Fibroblast of lung (primary cell): Measurements from ENCODE around the gene AGBL4. TPM values are rescaled to one million over a fixed set of nuclear protein-coding genes. Genes with fewer than 3 reads are reported as not detected.

Experiments used
- DNase-seq, 2 donors: peaks; one replicate each; pipeline versions ENCODE4 v3.0.0 to v3.0.0-alpha.2; 2010; ENCODE audit warnings: low read depth in 2 of 2
- H2AFZ ChIP-seq: 2 replicates; pipeline ENCODE4 v1.5.1; 2012; ENCODE audit warnings: low read length, control low read depth, inconsistent platforms
- H3K27ac ChIP-seq: 2 replicates; pipeline ENCODE4 v1.5.1; 2011; ENCODE audit warnings: low read length, control low read depth; ENCODE audit not compliant: insufficient read depth
- H3K27me3 ChIP-seq: 2 replicates; pipeline ENCODE4 v1.5.1; 2011; ENCODE audit warnings: mild to moderate bottlenecking, low read length; ENCODE audit not compliant: control insufficient read depth, insufficient read depth
- H3K36me3 ChIP-seq: 2 replicates; pipeline ENCODE4 v1.5.1; 2011; ENCODE audit warnings: low read length; ENCODE audit not compliant: control insufficient read depth, insufficient read depth
- H3K4me1 ChIP-seq: 2 replicates; pipeline ENCODE4 v1.5.1; 2011; ENCODE audit warnings: low read length; ENCODE audit not compliant: control insufficient read depth, insufficient read depth; ENCODE audit errors: extremely low read depth
- H3K4me2 ChIP-seq: 2 replicates; pipeline ENCODE4 v1.5.1; 2011; ENCODE audit warnings: low read length, control low read depth; ENCODE audit not compliant: insufficient read depth; ENCODE audit errors: extremely low read depth
- H3K4me3 ChIP-seq, 4 experiments: fragments of 200-600 bp in 1 of 4; sonication (generic) in 1 of 4; replicated peaks in 1 of 4; 2 replicates each; pipeline ENCODE4 v1.5.1; 2011 to 2016; ENCODE audit warnings: low read length in 4 of 4, low read depth in 3 of 4, mild to moderate bottlenecking in 3 of 4, control low read depth in 2 of 4, inconsistent platforms in 1 of 4, mixed read lengths in 1 of 4; ENCODE audit not compliant: insufficient read depth in 1 of 4; ENCODE audit errors: control extremely low read depth in 1 of 4
- H3K79me2 ChIP-seq: 2 replicates; pipeline ENCODE4 v1.5.1; 2012; ENCODE audit warnings: mild to moderate bottlenecking, low read length, inconsistent platforms; ENCODE audit not compliant: control insufficient read depth, insufficient read depth
- H3K9ac ChIP-seq: 2 replicates; pipeline ENCODE4 v1.5.1; 2011; ENCODE audit warnings: mild to moderate bottlenecking, low read length, control low read depth; ENCODE audit not compliant: insufficient read depth
- H3K9me3 ChIP-seq: 2 replicates; pipeline ENCODE4 v1.5.1; 2012; ENCODE audit warnings: low read depth, low read length; ENCODE audit not compliant: control insufficient read depth, insufficient read depth
- H4K20me1 ChIP-seq: 2 replicates; pipeline ENCODE4 v1.5.1; 2011; ENCODE audit warnings: low read length; ENCODE audit not compliant: control insufficient read depth, insufficient read depth; ENCODE audit errors: extremely low read depth
- CTCF ChIP-seq, 2 donors: IDR thresholded peaks in 1 of 2; conservative IDR thresholded peaks in 1 of 2; 1 replicate in 1 of 2; 2 replicates in 1 of 2; pipeline ENCODE4 v1.5.1; 2011 to 2012; ENCODE audit warnings: low read length in 2 of 2, control low read depth in 1 of 2, inconsistent platforms in 1 of 2, low read depth in 1 of 2, mild to moderate bottlenecking in 1 of 2
- EZH2 ChIP-seq: IDR thresholded peaks from 2 replicates; pipeline ENCODE4 v1.5.1; 2012; ENCODE audit warnings: low read length, control low read depth, mild to moderate bottlenecking; ENCODE audit errors: missing control alignments
- polyA plus RNA-seq, 2 donors: library from polyadenylated mRNA; depleted of rRNA in 1 of 2; stranded (reverse) in 1 of 2; unstranded in 1 of 2; fragments of >200 nt; gene quantifications; 2 replicates each; pipeline ENCODE4 v1.2.1, GENCODE V29; 2011 to 2012; ENCODE audit warnings: missing spikeins in 1 of 2
- total RNA-seq: library from RNA; depleted of rRNA; stranded (reverse); fragments of >200 nt; gene quantifications from 2 replicates; pipeline ENCODE4 v1.2.1, GENCODE V29; 2014

Gene AGBL4
- total and polyA plus RNA-seq, 2 donors (not counting 1 experiment from before 2014, with no cell fraction given): not detected

GRCh38 chr1:49234988-49235387, 788.8 kb downstream of the AGBL4 start:
- no peaks in the 10 kb centered on the region for H3K27me3 ChIP-seq
- TF ChIP-seq CTCF (conservative IDR thresholded peaks at IDR 0.05 in 1 of 2, IDR thresholded peaks at IDR 0.05 in 1 of 2; ENCODE audit: low read depth in 1 of 2, low read length in 2 of 2) (no peak), EZH2 (no peak)
- no peak overlapping the region for H3K4me3 ChIP-seq
- no peak overlapping the region for H3K4me2 ChIP-seq
- no peak overlapping the region for H3K9ac ChIP-seq
- DNase-seq: no peak
- H4K20me1 ChIP-seq: no peaks in the 10 kb centered on the region
- H3K27ac ChIP-seq: no peak overlapping the region
- no peaks in the 10 kb centered on the region for H3K79me2 ChIP-seq
- H3K4me1 ChIP-seq: no peaks in the 10 kb centered on the region
- H2AFZ ChIP-seq: no peak overlapping the region
- H3K36me3 ChIP-seq: no peaks in the 10 kb centered on the region
- H3K9me3 ChIP-seq: no peaks in the 10 kb centered on the region

GRCh38 chr1:49229555-49229954, 794.2 kb downstream of the AGBL4 start:
- DNase-seq: peak in 1 of 2 donors; percentile 0
- H3K9me3 ChIP-seq: no peaks in the 10 kb centered on the region
- H3K27me3 ChIP-seq: no peaks in the 10 kb centered on the region
- no peak for TF ChIP-seq CTCF (conservative IDR thresholded peaks at IDR 0.05 in 1 of 2, IDR thresholded peaks at IDR 0.05 in 1 of 2; ENCODE audit: low read depth in 1 of 2, low read length in 2 of 2)
- TF ChIP-seq EZH2: no peak
- H3K9ac ChIP-seq: no peak overlapping the region
- H3K36me3 ChIP-seq: no peaks in the 10 kb centered on the region
- no peaks in the 10 kb centered on the region for H4K20me1 ChIP-seq
- no peak overlapping the region for H3K27ac ChIP-seq
- no peak overlapping the region for H3K4me3 ChIP-seq
- H3K4me1 ChIP-seq: no peaks in the 10 kb centered on the region
- no peaks in the 10 kb centered on the region for H3K79me2 ChIP-seq
- no peak overlapping the region for H2AFZ ChIP-seq
- no peak overlapping the region for H3K4me2 ChIP-seq

GRCh38 chr1:49226758-49227157, 797.0 kb downstream of the AGBL4 start:
- Histone ChIP-seq H3K4me2 (no peak overlapping the region), H3K4me3 (no peak overlapping the region), H3K4me1 (no peaks in the 10 kb centered on the region), H4K20me1 (no peaks in the 10 kb centered on the region), H2AFZ (no peak overlapping the region), H3K9ac (no peak overlapping the region), H3K36me3 (no peaks in the 10 kb centered on the region), H3K27ac (no peak overlapping the region), H3K79me2 (no peaks in the 10 kb centered on the region), H3K9me3 (no peaks in the 10 kb centered on the region), H3K27me3 (no peaks in the 10 kb centered on the region)
- TF ChIP-seq CTCF (conservative IDR thresholded peaks at IDR 0.05 in 1 of 2, IDR thresholded peaks at IDR 0.05 in 1 of 2; ENCODE audit: low read depth in 1 of 2, low read length in 2 of 2) (no peak), EZH2 (no peak)
- DNase-seq: no peak
